Caco-2 (cell line): ENCODE results near the gene CFAP119. TPM values are rescaled to one million over a fixed set of nuclear protein-coding genes. Genes with fewer than 3 reads are reported as not detected.
"Not testable (repeated sequence)": the region's sequence is repeated elsewhere in the genome, so short reads cannot be mapped to it uniquely, and the experiment has no call there.

Experiments
- Bru-seq: library from RNA; stranded (reverse); fragments of 400-500 nt; gene quantifications from one replicate; lab custom pipeline; 2021; lab: Mats Ljungman, UMichigan
- BruChase-seq, 2 experiments: library from RNA; stranded (reverse); fragments of 400-500 nt; gene quantifications; one replicate each; lab custom pipeline; 2021; lab: Mats Ljungman, UMichigan
- BruUV-seq: library from RNA; stranded (reverse); fragments of 400-500 nt; replicated peaks from 2 replicates; lab custom pipeline; 2021; lab: Mats Ljungman, UMichigan
- CTCF ChIA-PET: fragments of 300-600 bp; sonication (Branson Sonifier 250); formaldehyde crosslinking; loops from one replicate; lab custom pipeline; 2022; ENCODE audit warnings: antibody characterized with exemption; lab: Charles Lee
- POLR2A ChIA-PET: fragments of 300-600 bp; sonication (Branson Sonifier 250); formaldehyde crosslinking; loops from one replicate; lab custom pipeline; 2022; ENCODE audit warnings: antibody characterized with exemption; lab: Charles Lee
- DNase-seq, 2 experiments: peaks; one replicate each; pipeline versions ENCODE4 v3.0.0 to v3.0.0-alpha.2; 2020 to 2022
- H3K27me3 ChIP-seq: replicated peaks from 2 replicates; pipeline ENCODE4 v1.6.0; 2011; ENCODE audit warnings: low read length; ENCODE audit not compliant: control insufficient read depth, insufficient read depth
- H3K36me3 ChIP-seq: 2 replicates; pipeline ENCODE4 v1.5.1; 2011; ENCODE audit warnings: low read length; ENCODE audit not compliant: control insufficient read depth, insufficient read depth
- H3K4me1 ChIP-seq: fragments of 250-450 bp; sonication (Bioruptor Pico); 2 replicates; pipeline ENCODE4 v1.5.1; 2020; ENCODE audit warnings: mild to moderate bottlenecking
- H3K4me3 ChIP-seq: 2 replicates; pipeline ENCODE4 v1.5.1; 2011; ENCODE audit warnings: low read depth, mild to moderate bottlenecking, control low read depth, low read length
- H3K9me3 ChIP-seq: fragments of 250-450 bp; sonication (Bioruptor Pico); 2 replicates; pipeline ENCODE4 v1.5.1; 2020; ENCODE audit warnings: mild to moderate bottlenecking, moderate library complexity
- H3K27ac Mint-ChIP-seq: one replicate; pipeline ENCODE4 v1.8.0; 2022; ENCODE audit warnings: mixed read lengths; ENCODE audit not compliant: unreplicated experiment
- H3K27me3 Mint-ChIP-seq: one replicate; pipeline ENCODE4 v1.8.0; 2022; ENCODE audit warnings: mixed read lengths; ENCODE audit not compliant: insufficient read depth, unreplicated experiment
- H3K36me3 Mint-ChIP-seq: one replicate; pipeline ENCODE4 v1.8.0; 2022; ENCODE audit warnings: mild to moderate bottlenecking, mixed read lengths; ENCODE audit not compliant: insufficient read depth, unreplicated experiment
- H3K4me1 Mint-ChIP-seq: one replicate; pipeline ENCODE4 v1.8.0; 2022; ENCODE audit warnings: low read depth, mixed read lengths; ENCODE audit not compliant: unreplicated experiment
- H3K4me3 Mint-ChIP-seq: one replicate; pipeline ENCODE4 v1.8.0; 2022; ENCODE audit warnings: mild to moderate bottlenecking, moderate library complexity, mixed read lengths; ENCODE audit not compliant: unreplicated experiment
- H3K9me3 Mint-ChIP-seq: one replicate; pipeline ENCODE4 v1.8.0; 2022; ENCODE audit warnings: mixed read lengths; ENCODE audit not compliant: unreplicated experiment
- intact Hi-C: fragments of 100-400 bp; cut with micrococcal nuclease; formaldehyde crosslinking; loops from one replicate; pipeline ENCODE4 v1.10.0; 2022; ENCODE audit not compliant: unreplicated experiment
- long read RNA-seq: library from polyadenylated mRNA; stranded (forward); transcript quantifications from one replicate; pipeline ENCODE4 v2.0.0, GENCODE V29; 2022
- total RNA-seq: library from RNA; stranded (reverse); gene quantifications from 2 replicates; pipeline ENCODE4 v1.2.3, GENCODE V29; 2022
- TF ChIP-seq, protein P1 (sequence below), 2 experiments: fragments of 200-600 bp in 1 of 2; IDR thresholded peaks; 1 replicate in 1 of 2; 2 replicates in 1 of 2; pipeline versions ENCODE4 v1.5.1 to v1.8.0; 2011 to 2022; ENCODE audit warnings: antibody characterized with exemption in 1 of 2, control low read depth in 1 of 2, inconsistent platforms in 1 of 2, low read depth in 1 of 2, low read length in 1 of 2, mild to moderate bottlenecking in 1 of 2, moderate library complexity in 1 of 2; ENCODE audit not compliant: insufficient read depth in 1 of 2, severe bottlenecking in 1 of 2, unreplicated experiment in 1 of 2

Gene CFAP119
- total RNA-seq, result 4.0 and 4.5 TPM in 2 replicates
- Bru-seq, nascent RNA, result percentile 40 among the genes with signal in this experiment
- percentile 38 among the genes with signal in this experiment for BruChase-seq, experiment 1, labeled RNA remaining after a 2-hour chase
- BruChase-seq, experiment 2, labeled RNA remaining after a 6-hour chase, result percentile 39 among the genes with signal in this experiment
- long read RNA-seq, partial matches to known transcripts, result 0 of 5 reads
- long read RNA-seq, other reads (novel, unspliced or antisense), result 5 of 5 reads

DNA sequence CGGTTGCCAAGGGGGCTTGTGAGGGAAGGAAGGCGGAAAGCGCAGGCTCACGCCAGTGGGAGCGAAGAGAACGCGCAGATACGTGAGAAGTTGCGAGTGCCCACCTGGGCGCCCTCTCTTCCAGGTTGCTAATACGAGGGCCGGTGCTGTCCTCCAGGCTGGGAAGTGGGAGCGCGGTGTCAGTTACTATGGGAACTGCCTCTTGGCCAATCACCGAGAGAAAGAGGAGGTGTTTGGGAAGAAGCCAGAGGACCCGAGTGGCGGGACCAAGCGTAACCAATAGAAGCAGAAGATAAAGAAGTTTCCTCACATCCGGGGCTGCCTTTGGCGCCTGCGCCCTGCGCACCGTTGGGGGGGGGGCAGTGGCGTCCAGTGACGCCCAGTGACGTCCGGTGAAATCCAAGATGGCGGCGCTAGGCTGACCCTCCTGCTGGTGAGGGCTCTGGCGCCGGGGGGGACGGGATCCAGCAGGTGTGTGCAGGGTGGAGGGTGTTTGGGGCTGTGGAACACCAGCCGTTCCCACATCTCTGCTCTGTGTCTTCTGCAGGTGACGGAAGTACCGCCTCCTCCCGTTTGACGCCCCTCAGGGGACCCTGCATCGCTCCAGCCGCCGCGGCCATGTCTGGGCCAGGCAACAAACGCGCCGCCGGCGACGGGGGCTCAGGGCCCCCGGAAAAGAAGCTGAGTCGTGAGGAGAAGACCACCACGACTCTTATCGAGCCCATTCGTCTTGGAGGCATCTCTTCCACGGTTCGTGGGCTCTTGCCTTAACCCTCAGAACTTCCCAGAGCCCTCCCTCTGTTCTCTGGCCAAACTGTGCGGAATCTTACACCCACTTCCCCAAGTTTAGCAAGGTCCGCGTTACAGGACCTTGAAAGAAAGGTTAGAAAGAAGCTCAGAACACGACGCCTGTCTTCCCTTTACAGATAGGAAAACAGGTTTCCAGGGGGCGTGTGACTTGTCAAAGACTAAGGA lies at the start of gene CFAP119, which contains the start of gene RNF40:
TSS of gene CFAP119 (minus strand) at position 135 of the 975 bp plus-strand sequence. CDS start 314 bp downstream, outside the sequence.
TSS of gene RNF40 (plus strand) at position 395 of the 975 bp plus-strand sequence. CDS start at position 619, 224 bp downstream.
- TF ChIP-seq, protein P1, sequence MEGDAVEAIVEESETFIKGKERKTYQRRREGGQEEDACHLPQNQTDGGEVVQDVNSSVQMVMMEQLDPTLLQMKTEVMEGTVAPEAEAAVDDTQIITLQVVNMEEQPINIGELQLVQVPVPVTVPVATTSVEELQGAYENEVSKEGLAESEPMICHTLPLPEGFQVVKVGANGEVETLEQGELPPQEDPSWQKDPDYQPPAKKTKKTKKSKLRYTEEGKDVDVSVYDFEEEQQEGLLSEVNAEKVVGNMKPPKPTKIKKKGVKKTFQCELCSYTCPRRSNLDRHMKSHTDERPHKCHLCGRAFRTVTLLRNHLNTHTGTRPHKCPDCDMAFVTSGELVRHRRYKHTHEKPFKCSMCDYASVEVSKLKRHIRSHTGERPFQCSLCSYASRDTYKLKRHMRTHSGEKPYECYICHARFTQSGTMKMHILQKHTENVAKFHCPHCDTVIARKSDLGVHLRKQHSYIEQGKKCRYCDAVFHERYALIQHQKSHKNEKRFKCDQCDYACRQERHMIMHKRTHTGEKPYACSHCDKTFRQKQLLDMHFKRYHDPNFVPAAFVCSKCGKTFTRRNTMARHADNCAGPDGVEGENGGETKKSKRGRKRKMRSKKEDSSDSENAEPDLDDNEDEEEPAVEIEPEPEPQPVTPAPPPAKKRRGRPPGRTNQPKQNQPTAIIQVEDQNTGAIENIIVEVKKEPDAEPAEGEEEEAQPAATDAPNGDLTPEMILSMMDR (IDR thresholded peaks at IDR 0.05; ENCODE audit: insufficient read depth in 1 of 2, low read depth in 1 of 2, low read length in 1 of 2, severe bottlenecking in 1 of 2, unreplicated experiment in 1 of 2), result no peak
- intact Hi-C loops, result loop anchor here (1.0 to 2.0 kb wide), 3 partner anchors 13 to 22 kb away; partner anchors contain the start of gene PHKG2
- peak; percentile 96 for DNase-seq
- peak within 1 kb of the TSS; percentile 73 for H3K27ac Mint-ChIP-seq
- TSS peak; percentile 64 for BruUV-seq
- Histone ChIP-seq H3K9me3 (no peaks in the 10 kb centered on the region), H3K4me3 (peak within 1 kb of the TSS; percentile 84), H3K4me1 (peaks cover 15% of the 10 kb centered on the region; the same call in 1 of the 2 replicates), H3K36me3 (peaks cover 9% of the 10 kb centered on the region), H3K27me3 (no peaks in the 10 kb centered on the region)
- no peaks in the 10 kb centered on the region for H3K9me3 Mint-ChIP-seq
- no peaks in the 10 kb centered on the region for H3K27me3 Mint-ChIP-seq
- peak within 1 kb of the TSS; percentile 87 for H3K4me3 Mint-ChIP-seq
- peaks cover 72% of the 10 kb centered on the region for H3K36me3 Mint-ChIP-seq
- ChIA-PET POLR2A (interaction anchor here (1.2 kb wide), 1 partner anchor 13 kb away, joined by 6 read pairs; no protein-coding TSS in a partner anchor), CTCF (no interaction called here)
- H3K4me1 Mint-ChIP-seq, result peaks cover 4% of the 10 kb centered on the region

DNA sequence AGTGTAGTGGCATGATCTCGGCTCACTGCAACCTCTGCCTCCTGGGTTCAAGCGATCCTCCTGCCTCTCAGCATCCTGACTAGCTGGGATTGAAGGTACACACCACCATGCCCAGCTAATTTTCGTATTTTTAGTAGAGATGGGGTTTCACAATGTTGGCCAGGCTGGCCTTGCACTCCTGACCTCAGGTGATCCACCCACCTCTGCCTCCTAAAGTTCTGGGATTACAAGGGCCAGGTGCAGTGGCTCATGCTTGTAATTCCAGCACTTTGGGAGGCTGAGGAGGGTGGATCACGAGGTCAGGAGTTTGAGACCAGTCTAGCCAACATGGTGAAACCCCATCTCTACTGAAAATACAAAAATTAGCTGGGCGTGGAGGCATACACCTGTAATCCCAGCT lies 47.8 kb upstream of the CFAP119 start:
- H3K27ac Mint-ChIP-seq, BruUV-seq, CTCF ChIA-PET, H3K9me3 Mint-ChIP-seq, H3K27me3 ChIP-seq, DNase-seq, intact Hi-C loops, H3K36me3 Mint-ChIP-seq, POLR2A ChIA-PET, H3K9me3 ChIP-seq, H3K27me3 Mint-ChIP-seq, H3K4me3 ChIP-seq, H3K36me3 ChIP-seq, H3K4me3 Mint-ChIP-seq, H3K4me1 Mint-ChIP-seq: not testable (repeated sequence)
- H3K4me1 ChIP-seq, result peaks cover 11% of the 10 kb centered on the region; the same call in 1 of the 2 replicates

DNA sequence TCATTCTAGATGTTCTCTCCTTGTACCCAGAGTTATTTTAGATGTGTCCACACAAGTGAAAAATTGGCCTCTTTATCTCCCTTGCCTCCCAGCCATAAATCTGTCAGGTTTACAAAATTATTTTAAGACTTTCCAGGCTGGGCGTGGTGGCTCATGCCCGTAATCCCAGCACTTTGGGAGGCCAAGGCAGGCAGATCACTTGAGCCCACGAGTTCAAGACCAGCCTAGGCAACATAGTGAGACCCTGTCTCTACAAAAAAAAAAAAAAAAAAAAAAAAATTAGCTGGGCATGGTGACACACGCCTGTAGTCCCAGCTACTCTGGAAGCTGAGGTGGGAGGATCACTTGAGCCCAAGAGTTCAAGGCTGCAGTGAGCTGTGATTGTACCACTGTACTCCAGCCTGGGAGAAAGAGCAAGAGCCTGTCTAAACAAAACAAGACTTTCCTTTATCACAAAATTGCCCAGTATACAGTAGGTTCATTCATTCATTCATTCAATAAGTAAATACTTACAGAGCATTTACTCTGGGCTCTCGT lies 47.1 kb upstream of the CFAP119 start:
- CTCF ChIA-PET, H3K4me3 Mint-ChIP-seq, intact Hi-C loops, POLR2A ChIA-PET, H3K36me3 Mint-ChIP-seq, H3K4me3 ChIP-seq, H3K27me3 Mint-ChIP-seq, H3K27ac Mint-ChIP-seq, H3K27me3 ChIP-seq, H3K4me1 Mint-ChIP-seq, H3K36me3 ChIP-seq, BruUV-seq, H3K9me3 Mint-ChIP-seq, H3K9me3 ChIP-seq, DNase-seq: not testable (repeated sequence)
- H3K4me1 ChIP-seq, result peaks cover 11% of the 10 kb centered on the region; the same call in 1 of the 2 replicates
